T-helper 1 cell treated with Interleukin-12 subunit alpha and Interleukin-12 subunit beta and Interleukin-4 antibody, amounts not matched to agents 30 μg/mL and 1 μg/mL, for 36 hours (primary cell): ENCODE data around the gene FAM151A.

ENCODE experiments used
- H3K27ac Mint-ChIP-seq: one replicate; pipeline ENCODE4 v1.8.0; 2021; ENCODE audit warnings: mild to moderate bottlenecking, mixed read lengths
- H3K27me3 Mint-ChIP-seq: one replicate; pipeline ENCODE4 v1.8.0; 2021; ENCODE audit warnings: low read depth, mixed read lengths
- H3K36me3 Mint-ChIP-seq: one replicate; pipeline ENCODE4 v1.8.0; 2021; ENCODE audit warnings: low read depth, mixed read lengths
- H3K4me1 Mint-ChIP-seq: one replicate; pipeline ENCODE4 v1.8.0; 2021; ENCODE audit warnings: low read depth, mixed read lengths
- H3K4me3 Mint-ChIP-seq: one replicate; pipeline ENCODE4 v1.8.0; 2021; ENCODE audit warnings: mild to moderate bottlenecking, moderate library complexity, mixed read lengths
- H3K9me3 Mint-ChIP-seq: one replicate; pipeline ENCODE4 v1.8.0; 2021; ENCODE audit warnings: mixed read lengths

The FAM151A gene

DNA sequence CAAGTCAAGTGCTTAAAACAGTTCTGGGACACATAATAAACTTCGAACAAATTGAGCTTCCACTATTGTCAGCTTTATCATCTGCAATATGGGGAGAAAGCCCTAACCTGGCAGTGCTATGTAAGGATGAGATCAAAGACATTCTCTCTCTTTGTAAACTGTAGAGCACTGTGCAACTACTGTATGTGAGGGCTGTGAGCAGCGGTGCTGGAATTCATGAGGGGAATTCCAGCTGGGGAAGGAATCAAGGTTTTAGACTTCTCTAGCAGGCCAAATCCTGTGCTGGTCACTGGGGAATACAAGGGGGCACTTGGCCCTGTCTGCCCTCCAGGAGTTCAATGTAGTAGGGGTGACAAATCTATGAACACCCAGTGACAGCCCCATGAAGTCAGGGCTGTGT lies 9.3 kb downstream of the FAM151A start:
- no peaks in the 10 kb centered on the region for H3K4me1 Mint-ChIP-seq

GRCh38 chr1:54611621-54612020 lies 11.7 kb downstream of the FAM151A start:
- Mint-ChIP-seq H3K4me3 (no peak overlapping the region), H3K36me3 (no peaks in the 10 kb centered on the region), H3K27me3 (no peaks in the 10 kb centered on the region), H3K27ac (no peak overlapping the region), H3K9me3 (no peaks in the 10 kb centered on the region), H3K4me1 (no peaks in the 10 kb centered on the region)

More for the DNA sequence above, 9.3 kb downstream of the FAM151A start:
- Mint-ChIP-seq H3K27ac (no peak overlapping the region), H3K27me3 (no peaks in the 10 kb centered on the region), H3K4me3 (no peak overlapping the region), H3K36me3 (no peaks in the 10 kb centered on the region), H3K9me3 (no peaks in the 10 kb centered on the region)

- no peaks in the 10 kb centered on the region for H3K4me1 Mint-ChIP-seq
- no peaks in the 10 kb centered on the region for H3K27me3 Mint-ChIP-seq
- no peak overlapping the region for H3K4me3 Mint-ChIP-seq
- H3K36me3 Mint-ChIP-seq, result no peaks in the 10 kb centered on the region
- H3K27ac Mint-ChIP-seq, result no peak overlapping the region
- H3K9me3 Mint-ChIP-seq, result no peaks in the 10 kb centered on the region
Measured at GRCh38 chr1:54610601-54611580, 12.4 kb downstream of the FAM151A start.

- H3K4me3 Mint-ChIP-seq, result no peak overlapping the region
- H3K36me3 Mint-ChIP-seq, result no peaks in the 10 kb centered on the region
- no peak overlapping the region for H3K27ac Mint-ChIP-seq
- no peaks in the 10 kb centered on the region for H3K4me1 Mint-ChIP-seq
- no peaks in the 10 kb centered on the region for H3K27me3 Mint-ChIP-seq
- no peaks in the 10 kb centered on the region for H3K9me3 Mint-ChIP-seq
Measured at GRCh38 chr1:54610048-54610447, 13.3 kb downstream of the FAM151A start.

DNA sequence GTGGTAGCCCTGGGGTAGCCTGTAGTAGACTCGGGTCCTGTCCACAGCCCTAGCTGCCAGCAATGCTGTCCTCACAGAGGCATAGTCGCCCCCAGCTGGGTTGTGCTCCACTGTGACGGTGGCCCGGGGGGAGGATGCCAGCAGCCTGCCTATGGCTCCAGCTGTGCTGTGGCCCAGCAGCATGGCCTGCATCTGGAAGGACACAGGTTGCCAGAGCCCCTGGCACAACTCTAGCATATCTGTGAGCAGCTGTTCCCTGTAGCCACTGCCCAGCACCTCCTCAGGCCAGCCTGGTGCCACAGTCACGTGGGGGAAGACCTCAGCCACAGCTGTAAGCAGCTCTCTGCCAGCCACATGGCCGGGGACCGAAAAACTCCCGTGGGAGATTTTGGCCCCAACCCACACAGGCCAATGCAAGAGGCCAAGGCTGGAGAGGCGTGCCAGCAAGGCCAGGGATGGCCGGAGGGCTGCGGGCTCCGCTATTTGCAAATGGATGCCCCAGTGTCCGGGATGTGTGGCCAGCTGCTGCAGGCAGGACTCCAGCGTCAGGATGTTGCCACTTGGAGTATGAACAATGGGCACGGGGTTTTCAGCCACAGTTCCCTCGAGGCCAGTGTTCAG lies 13.9 kb downstream of the FAM151A start:
- Mint-ChIP-seq H3K9me3 (no peaks in the 10 kb centered on the region), H3K4me1 (peaks cover 4% of the 10 kb centered on the region), H3K27ac (no peak overlapping the region), H3K27me3 (no peaks in the 10 kb centered on the region), H3K36me3 (no peaks in the 10 kb centered on the region), H3K4me3 (no peak overlapping the region)

DNA sequence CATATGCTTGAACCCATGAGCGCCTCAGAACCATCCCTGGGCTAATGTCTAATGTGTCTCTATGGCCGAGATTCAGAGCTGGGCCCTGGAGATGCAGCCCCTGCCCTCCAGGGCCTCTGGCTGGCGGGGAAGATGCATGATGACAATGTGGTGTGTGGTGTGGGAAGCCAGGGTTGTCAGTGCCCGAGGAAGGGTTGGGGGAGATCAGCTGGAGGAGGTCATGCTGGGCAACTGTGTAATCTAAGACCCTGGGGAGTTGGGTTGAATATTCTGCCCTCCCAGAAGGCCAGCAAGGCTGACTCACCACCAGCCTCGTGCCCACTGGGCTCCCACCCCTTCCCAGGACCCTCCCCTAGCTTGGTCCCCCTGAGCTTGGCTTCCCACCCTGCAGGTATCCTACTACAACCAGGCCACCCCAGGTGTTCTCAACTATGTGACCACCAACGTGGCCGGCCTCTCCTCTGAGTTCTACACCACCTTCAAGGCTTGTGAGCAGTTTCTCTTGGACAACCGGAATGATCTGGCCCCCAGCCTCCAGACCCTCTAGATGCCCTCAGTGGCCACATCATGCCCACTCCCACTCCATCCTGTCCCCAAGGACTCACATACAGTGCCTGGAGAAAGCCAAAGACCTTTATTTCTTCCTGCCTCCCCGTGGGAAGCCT lies 14.6 kb downstream of the FAM151A start:
- H3K9me3 Mint-ChIP-seq, result no peaks in the 10 kb centered on the region
- H3K4me3 Mint-ChIP-seq, result no peak overlapping the region
- H3K27ac Mint-ChIP-seq, result no peak overlapping the region
- H3K36me3 Mint-ChIP-seq, result no peaks in the 10 kb centered on the region
- peaks cover 6% of the 10 kb centered on the region for H3K4me1 Mint-ChIP-seq
- H3K27me3 Mint-ChIP-seq, result no peaks in the 10 kb centered on the region

- Mint-ChIP-seq H3K27ac (no peak overlapping the region), H3K36me3 (no peaks in the 10 kb centered on the region), H3K4me1 (peaks cover 6% of the 10 kb centered on the region), H3K27me3 (no peaks in the 10 kb centered on the region), H3K9me3 (no peaks in the 10 kb centered on the region), H3K4me3 (no peak overlapping the region)
Measured at GRCh38 chr1:54607821-54608565, 15.3 kb downstream of the FAM151A start.

DNA sequence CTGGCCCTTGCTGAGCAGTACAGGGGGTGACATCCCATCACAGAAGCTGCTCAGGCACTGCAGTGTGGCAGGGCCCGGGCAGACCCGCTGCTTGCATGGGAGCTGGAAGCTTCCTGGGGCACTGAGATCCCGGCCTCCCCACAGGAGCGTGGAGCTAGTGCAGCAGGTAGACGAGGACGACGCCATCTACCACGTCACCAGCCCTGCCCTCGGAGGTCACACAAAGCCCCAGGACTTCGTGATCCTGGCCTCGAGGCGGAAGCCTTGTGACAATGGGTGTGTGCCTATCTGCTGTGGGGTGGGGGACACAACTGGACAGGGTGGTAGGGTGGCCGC lies 16.4 kb downstream of the FAM151A start:
- no peak overlapping the region for H3K27ac Mint-ChIP-seq
- peaks cover 6% of the 10 kb centered on the region for H3K4me1 Mint-ChIP-seq
- H3K27me3 Mint-ChIP-seq, result no peaks in the 10 kb centered on the region
- no peaks in the 10 kb centered on the region for H3K9me3 Mint-ChIP-seq
- H3K36me3 Mint-ChIP-seq, result no peaks in the 10 kb centered on the region
- H3K4me3 Mint-ChIP-seq, result no peak overlapping the region

- H3K9me3 Mint-ChIP-seq, result no peaks in the 10 kb centered on the region
- peaks cover 6% of the 10 kb centered on the region for H3K4me1 Mint-ChIP-seq
- H3K36me3 Mint-ChIP-seq, result no peaks in the 10 kb centered on the region
- H3K27ac Mint-ChIP-seq, result no peak overlapping the region
- no peak overlapping the region for H3K4me3 Mint-ChIP-seq
- no peaks in the 10 kb centered on the region for H3K27me3 Mint-ChIP-seq
Measured at GRCh38 chr1:54606096-54606989, 17.0 kb downstream of the FAM151A start.

DNA sequence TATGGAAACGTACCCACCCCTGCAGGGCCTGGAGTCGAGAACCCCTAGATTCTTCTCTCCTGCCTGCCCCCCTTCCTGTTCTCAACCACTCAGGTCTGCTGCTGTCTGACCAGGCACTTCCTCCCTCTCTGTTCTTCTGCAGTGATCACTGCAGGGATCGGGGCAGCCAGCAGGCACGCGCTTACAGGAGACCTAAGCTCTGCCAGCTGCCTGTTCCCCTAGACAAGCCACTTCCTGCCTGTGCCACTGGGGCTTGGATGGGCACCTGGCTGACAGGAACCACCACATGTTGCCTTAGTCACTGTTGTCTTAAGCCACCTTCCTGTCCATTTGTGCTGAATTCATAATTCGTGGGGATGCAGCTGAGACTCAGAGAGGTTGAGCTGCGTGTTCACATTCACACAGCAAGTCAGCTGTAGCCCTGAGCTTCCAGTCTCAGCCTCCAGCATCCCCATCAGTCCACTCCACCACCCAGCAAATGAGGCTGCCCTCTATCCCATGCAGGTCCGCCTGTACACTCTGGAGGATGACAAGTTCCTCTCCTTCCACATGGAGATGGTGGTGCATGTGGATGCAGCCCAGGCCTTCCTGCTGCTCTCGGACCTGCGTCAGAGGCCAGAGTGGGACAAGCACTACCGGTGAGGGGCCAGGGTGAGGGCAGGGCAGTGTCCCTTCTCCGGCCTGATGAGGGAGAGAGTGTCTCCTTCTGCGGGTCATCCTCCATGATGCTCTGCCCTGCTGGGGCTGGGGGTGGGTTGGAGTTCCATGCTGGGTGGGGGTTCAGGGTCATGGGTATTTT lies 18.6 kb downstream of the FAM151A start:
- Mint-ChIP-seq H3K27me3 (no peaks in the 10 kb centered on the region), H3K27ac (no peak overlapping the region), H3K4me3 (no peak overlapping the region), H3K4me1 (peaks cover 6% of the 10 kb centered on the region), H3K9me3 (no peaks in the 10 kb centered on the region), H3K36me3 (no peaks in the 10 kb centered on the region)

DNA sequence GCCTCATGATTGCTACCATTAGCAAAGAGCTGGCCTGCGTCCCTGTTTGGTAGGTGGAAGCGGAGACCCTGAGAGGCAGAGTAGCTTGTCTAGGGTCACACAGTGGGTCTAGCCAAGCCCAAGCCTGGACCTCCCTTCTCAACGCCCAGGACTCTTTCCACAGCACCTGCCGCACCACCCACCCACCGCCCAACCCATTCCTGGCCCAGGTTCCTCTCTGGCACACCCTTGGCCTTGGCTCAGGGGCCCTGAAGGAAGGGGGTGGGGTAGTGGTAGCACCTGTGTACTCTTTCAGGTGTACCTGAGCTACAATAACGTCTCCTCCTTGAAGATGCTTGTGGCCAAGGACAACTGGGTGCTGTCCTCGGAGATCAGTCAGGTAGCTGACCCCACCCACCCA lies 19.3 kb downstream of the FAM151A start:
- Mint-ChIP-seq H3K9me3 (no peaks in the 10 kb centered on the region), H3K36me3 (no peaks in the 10 kb centered on the region), H3K27me3 (no peaks in the 10 kb centered on the region), H3K4me1 (peaks cover 6% of the 10 kb centered on the region), H3K4me3 (no peak overlapping the region), H3K27ac (no peak overlapping the region)

DNA sequence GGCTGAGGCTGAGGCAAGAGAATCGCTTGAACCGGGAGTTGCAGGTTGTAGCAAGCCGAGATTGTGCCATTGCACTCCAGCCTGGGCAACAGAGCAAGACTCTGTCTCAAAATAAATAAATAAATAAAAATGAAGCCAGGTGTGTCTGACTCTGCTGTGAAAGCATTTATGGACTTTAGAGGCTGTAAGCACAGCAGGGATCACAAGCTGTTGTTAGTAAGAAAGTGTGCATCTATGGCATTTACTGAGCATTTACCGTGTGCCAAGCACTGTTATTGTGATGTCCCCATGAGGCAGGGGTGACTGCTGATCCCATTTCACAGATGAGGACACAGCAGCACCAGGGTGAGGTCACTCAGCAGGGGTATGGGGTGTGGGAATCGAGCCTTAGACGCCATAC lies 20.1 kb downstream of the FAM151A start:
- H3K27me3 Mint-ChIP-seq, result no peaks in the 10 kb centered on the region
- H3K4me1 Mint-ChIP-seq, result peaks cover 6% of the 10 kb centered on the region
- no peak overlapping the region for H3K27ac Mint-ChIP-seq
- H3K36me3 Mint-ChIP-seq, result no peaks in the 10 kb centered on the region
- no peaks in the 10 kb centered on the region for H3K9me3 Mint-ChIP-seq
- H3K4me3 Mint-ChIP-seq, result no peak overlapping the region

- Mint-ChIP-seq H3K9me3 (no peaks in the 10 kb centered on the region), H3K4me3 (no peak overlapping the region), H3K4me1 (peaks cover 6% of the 10 kb centered on the region), H3K27me3 (no peaks in the 10 kb centered on the region), H3K36me3 (no peaks in the 10 kb centered on the region), H3K27ac (no peak overlapping the region)
Measured at GRCh38 chr1:54602554-54602953, 20.8 kb downstream of the FAM151A start.
